WTC11 (cell line): ENCODE data around the gene ZNF780B. TPM values are rescaled to one million over a fixed set of nuclear protein-coding genes. Genes with fewer than 3 reads are reported as not detected.

Experiments used
- ATAC-seq: fragments of 200-7000 bp; cut with Tn5 transposase; 2 replicates; pipeline ENCODE4 v1.10.0; 2021; ENCODE audit warnings: mild to moderate bottlenecking, moderate library complexity
- CTCF ChIA-PET: fragments of 300-600 bp; sonication (Branson Sonifier 250); formaldehyde crosslinking; loops from one replicate; lab custom pipeline; 2021; ENCODE audit warnings: antibody characterized with exemption; lab: Charles Lee
- POLR2A ChIA-PET: fragments of 350-600 bp; sonication (Branson Sonifier 250); formaldehyde crosslinking; loops from one replicate; lab custom pipeline; 2021; ENCODE audit warnings: antibody characterized with exemption; lab: Charles Lee
- DNase-seq: peaks from one replicate; pipeline ENCODE4 v3.0.0; 2021; ENCODE audit warnings: low spot score
- H3K27ac Mint-ChIP-seq: 2 replicates; pipeline ENCODE4 v1.8.0; 2021; ENCODE audit warnings: mixed read lengths
- H3K27me3 Mint-ChIP-seq: 2 replicates; pipeline ENCODE4 v1.8.0; 2021; ENCODE audit warnings: low read depth, mild to moderate bottlenecking, moderate library complexity, mixed read lengths
- H3K36me3 Mint-ChIP-seq: 2 replicates; pipeline ENCODE4 v1.8.0; 2021; ENCODE audit warnings: mixed read lengths
- H3K4me1 Mint-ChIP-seq: 2 replicates; pipeline ENCODE4 v1.8.0; 2022; ENCODE audit warnings: mixed read lengths
- H3K4me3 Mint-ChIP-seq: 2 replicates; pipeline ENCODE4 v1.8.0; 2021; ENCODE audit warnings: mild to moderate bottlenecking, moderate library complexity, mixed read lengths
- H3K9me3 Mint-ChIP-seq: 2 replicates; pipeline ENCODE4 v1.8.0; 2021; ENCODE audit warnings: mixed read lengths
- ATF2 ChIP-seq: sonication (generic); formaldehyde crosslinking; IDR thresholded peaks from 2 replicates; pipeline ENCODE4 v1.8.1; 2022; ENCODE audit warnings: low read depth, missing genetic modification reagents, borderline replicate concordance
- ATF3 ChIP-seq: sonication (generic); formaldehyde crosslinking; conservative IDR thresholded peaks from 2 replicates; pipeline ENCODE4 v1.8.1; 2022; ENCODE audit warnings: mild to moderate bottlenecking, missing genetic modification reagents
- CBFB ChIP-seq: sonication (generic); formaldehyde crosslinking; IDR thresholded peaks from 2 replicates; pipeline ENCODE4 v1.8.1; 2022; ENCODE audit warnings: mild to moderate bottlenecking, low read depth, missing genetic modification reagents
- CTCF ChIP-seq: fragments of 200-600 bp; IDR thresholded peaks from 2 replicates; pipeline ENCODE4 v1.8.0; 2022; ENCODE audit warnings: antibody characterized with exemption
- FOXJ3 ChIP-seq: sonication (generic); formaldehyde crosslinking; IDR thresholded peaks from 2 replicates; pipeline ENCODE4 v1.9.0; 2021; ENCODE audit warnings: missing genetic modification reagents, mild to moderate bottlenecking, borderline replicate concordance
- FOXP1 ChIP-seq: sonication (generic); formaldehyde crosslinking; IDR thresholded peaks from 2 replicates; pipeline ENCODE4 v1.8.0; 2022; ENCODE audit warnings: missing genetic modification reagents, mild to moderate bottlenecking, moderate library complexity, borderline replicate concordance
- GABPB1 ChIP-seq: sonication (generic); formaldehyde crosslinking; IDR thresholded peaks from 2 replicates; pipeline ENCODE4 v1.8.1; 2023; ENCODE audit warnings: mild to moderate bottlenecking, missing genetic modification reagents
- HMGA2 ChIP-seq: fragments of 250-450 bp; sonication (Bioruptor Pico); IDR thresholded peaks from 2 replicates; pipeline ENCODE4 v1.4.0; 2021; ENCODE audit warnings: mild to moderate bottlenecking, moderate library complexity
- IRF1 ChIP-seq: sonication (generic); formaldehyde crosslinking; IDR thresholded peaks from 2 replicates; pipeline ENCODE4 v1.8.0; 2023; ENCODE audit warnings: missing genetic modification reagents
- JUN ChIP-seq: sonication (generic); formaldehyde crosslinking; IDR thresholded peaks from 2 replicates; pipeline ENCODE4 v1.8.0; 2023; ENCODE audit warnings: mild to moderate bottlenecking, missing genetic modification reagents
- MLX ChIP-seq: sonication (generic); formaldehyde crosslinking; IDR thresholded peaks from 2 replicates; pipeline ENCODE4 v1.8.1; 2023; ENCODE audit warnings: mild to moderate bottlenecking, missing genetic modification reagents, moderate library complexity
- MXD4 ChIP-seq: fragments of 250-450 bp; sonication (Bioruptor Pico); IDR thresholded peaks from 2 replicates; pipeline ENCODE4 v1.8.0; 2021; ENCODE audit warnings: mild to moderate bottlenecking, moderate library complexity, borderline replicate concordance
- NFYB ChIP-seq: sonication (generic); formaldehyde crosslinking; conservative IDR thresholded peaks from 2 replicates; pipeline ENCODE4 v1.8.0; 2022; ENCODE audit warnings: low read depth, missing genetic modification reagents
- NR1H2 ChIP-seq: sonication (generic); formaldehyde crosslinking; IDR thresholded peaks from 2 replicates; pipeline ENCODE4 v1.9.0; 2021; ENCODE audit warnings: mild to moderate bottlenecking, moderate library complexity, missing genetic modification reagents
- NR2C2 ChIP-seq: sonication (generic); formaldehyde crosslinking; IDR thresholded peaks from 2 replicates; pipeline ENCODE4 v1.8.0; 2022; ENCODE audit warnings: mild to moderate bottlenecking, missing genetic modification reagents
- NR3C1 ChIP-seq: sonication (generic); formaldehyde crosslinking; conservative IDR thresholded peaks from 2 replicates; pipeline ENCODE4 v1.8.1; 2023; ENCODE audit warnings: low read depth, mild to moderate bottlenecking, missing genetic modification reagents
- RELA ChIP-seq: sonication (generic); formaldehyde crosslinking; IDR thresholded peaks from 2 replicates; pipeline ENCODE4 v1.8.1; 2022; ENCODE audit warnings: missing genetic modification reagents, mild to moderate bottlenecking, borderline replicate concordance
- SMAD4 ChIP-seq: sonication (generic); formaldehyde crosslinking; IDR thresholded peaks from 2 replicates; pipeline ENCODE4 v1.8.0; 2022; ENCODE audit warnings: mild to moderate bottlenecking, missing genetic modification reagents
- SP1 ChIP-seq: sonication (generic); formaldehyde crosslinking; conservative IDR thresholded peaks from 2 replicates; pipeline ENCODE4 v1.8.1; 2022; ENCODE audit warnings: missing genetic modification reagents
- TEAD1 ChIP-seq: sonication (generic); formaldehyde crosslinking; IDR thresholded peaks from 2 replicates; pipeline ENCODE4 v1.8.0; 2022; ENCODE audit warnings: mild to moderate bottlenecking, missing genetic modification reagents
- ZBTB21 ChIP-seq: sonication (generic); formaldehyde crosslinking; IDR thresholded peaks from 2 replicates; pipeline ENCODE4 v1.8.1; 2023; ENCODE audit warnings: mild to moderate bottlenecking, missing genetic modification reagents, borderline replicate concordance
- ZBTB43 ChIP-seq: sonication (generic); formaldehyde crosslinking; IDR thresholded peaks from 2 replicates; pipeline ENCODE4 v1.8.1; 2023; ENCODE audit warnings: mild to moderate bottlenecking, missing genetic modification reagents
- ZNF219 ChIP-seq: sonication (generic); formaldehyde crosslinking; IDR thresholded peaks from 2 replicates; pipeline ENCODE4 v1.8.0; 2023; ENCODE audit warnings: missing genetic modification reagents, mild to moderate bottlenecking, borderline replicate concordance
- ZNF317 ChIP-seq: sonication (generic); formaldehyde crosslinking; IDR thresholded peaks from 2 replicates; pipeline ENCODE4 v1.8.1; 2023; ENCODE audit warnings: low read depth, mild to moderate bottlenecking, moderate library complexity, missing genetic modification reagents, borderline replicate concordance
- ZNF532 ChIP-seq: fragments of 250-450 bp; sonication (Bioruptor Pico); IDR thresholded peaks from 2 replicates; pipeline ENCODE4 v1.9.0; 2021; ENCODE audit warnings: mild to moderate bottlenecking, borderline replicate concordance
- total RNA-seq: library from RNA; stranded (reverse); gene quantifications from 3 replicates; pipeline ENCODE4 v1.2.3, GENCODE V29; 2021

The ZNF780B gene
- total RNA-seq, 1 experiment from 2014 or later = 22.9 TPM

GRCh38 chr19:39987167-39987566 is 68.9 kb downstream of the ZNF780B start (continued):
- TF ChIP-seq CTCF = no peak
- TF ChIP-seq RELA (CRISPR knock-in tag) = no peak
- no peak for TF ChIP-seq NFYB (CRISPR knock-in tag)
- no peak for TF ChIP-seq CBFB (CRISPR knock-in tag)
- TF ChIP-seq NR1H2 = no peak
- TF ChIP-seq ATF2 (CRISPR knock-in tag) = no peak
- TF ChIP-seq ZNF317 (CRISPR knock-in tag) = no peak
- TF ChIP-seq MLX = no peak

- POLR2A ChIA-PET = no interaction called here
- TF ChIP-seq ZBTB21 (CRISPR knock-in tag) (no peak), MXD4 (CRISPR knock-in tag) (no peak), ZBTB43 (CRISPR knock-in tag) (no peak), HMGA2 (CRISPR knock-in tag) (no peak), JUN (no peak), ZNF219 (CRISPR knock-in tag) (no peak), ZNF532 (CRISPR knock-in tag) (no peak), SMAD4 (CRISPR knock-in tag) (no peak), NR2C2 (CRISPR knock-in tag) (no peak), SP1 (CRISPR knock-in tag) (no peak), ATF2 (CRISPR knock-in tag) (no peak), FOXJ3 (CRISPR knock-in tag) (no peak), IRF1 (CRISPR knock-in tag) (no peak), CBFB (CRISPR knock-in tag) (no peak), NR3C1 (CRISPR knock-in tag) (no peak), ATF3 (CRISPR knock-in tag) (no peak), TEAD1 (CRISPR knock-in tag) (no peak), GABPB1 (CRISPR knock-in tag) (no peak), FOXP1 (CRISPR knock-in tag) (no peak)
- TF ChIP-seq, all 79 proteins: peak for 0
- Mint-ChIP-seq H3K4me1 (no peaks in the 10 kb centered on the region), H3K9me3 (peaks cover 50% of the 10 kb centered on the region), H3K36me3 (peaks cover 54% of the 10 kb centered on the region), H3K27ac (no peak overlapping the region), H3K4me3 (no peak overlapping the region), H3K27me3 (peaks cover 5% of the 10 kb centered on the region; the same call in 1 of the 2 replicates)
- ATAC-seq (no peak), DNase-seq (no peak)
- CTCF ChIA-PET = no interaction called here
Observed at GRCh38 chr19:39986643-39987042, 69.4 kb downstream of the ZNF780B start.
